GM21786 (cell line): ENCODE results near the gene MTMR10.

Experiments used
- ATAC-seq: cut with Tn5 transposase; IDR thresholded peaks from one replicate; pipeline ENCODE4 v1.9.1; 2021; ENCODE audit not compliant: unreplicated experiment

Gene MTMR10

DNA sequence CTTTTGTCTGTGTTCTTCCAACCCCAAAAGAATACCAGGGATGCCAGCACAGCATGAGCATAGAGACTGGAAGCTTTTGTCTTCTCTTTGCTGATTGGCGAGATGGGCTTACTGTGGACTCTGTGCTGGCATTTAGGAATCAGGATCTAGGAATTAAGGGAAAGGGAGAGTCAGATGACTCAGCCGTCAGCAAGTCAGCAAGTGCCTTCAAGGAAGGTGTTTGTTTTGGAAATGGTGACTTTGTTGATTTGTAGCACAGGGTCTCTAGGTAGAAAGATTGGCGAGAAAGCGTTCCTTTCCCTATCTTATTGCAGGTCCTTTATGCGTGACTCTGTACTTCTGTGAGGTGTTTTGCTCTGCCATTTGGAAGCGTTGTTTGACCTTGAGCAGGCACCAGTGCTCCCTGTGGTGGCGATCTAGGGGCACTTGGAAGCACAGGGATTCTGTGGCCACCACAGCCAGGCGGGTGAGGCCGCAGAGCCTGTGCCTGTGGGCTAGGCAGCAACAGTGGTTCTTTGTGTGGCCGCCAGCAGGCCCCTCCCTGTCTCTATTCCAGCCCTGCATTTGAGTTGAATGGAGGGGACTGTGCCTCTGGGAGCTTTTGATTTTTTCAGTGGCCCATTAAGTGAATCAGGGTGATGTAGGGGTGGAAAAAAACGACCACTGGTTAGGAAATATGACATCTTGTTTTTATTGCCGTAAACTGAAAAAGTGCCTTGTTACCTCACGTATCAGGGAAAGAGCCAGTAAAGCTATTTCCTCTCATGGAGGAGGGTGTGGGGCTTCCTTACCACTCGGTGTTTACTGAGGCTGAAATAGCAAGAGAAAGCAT lies 68.7 kb downstream of the MTMR10 start:
- ATAC-seq = no peak

DNA sequence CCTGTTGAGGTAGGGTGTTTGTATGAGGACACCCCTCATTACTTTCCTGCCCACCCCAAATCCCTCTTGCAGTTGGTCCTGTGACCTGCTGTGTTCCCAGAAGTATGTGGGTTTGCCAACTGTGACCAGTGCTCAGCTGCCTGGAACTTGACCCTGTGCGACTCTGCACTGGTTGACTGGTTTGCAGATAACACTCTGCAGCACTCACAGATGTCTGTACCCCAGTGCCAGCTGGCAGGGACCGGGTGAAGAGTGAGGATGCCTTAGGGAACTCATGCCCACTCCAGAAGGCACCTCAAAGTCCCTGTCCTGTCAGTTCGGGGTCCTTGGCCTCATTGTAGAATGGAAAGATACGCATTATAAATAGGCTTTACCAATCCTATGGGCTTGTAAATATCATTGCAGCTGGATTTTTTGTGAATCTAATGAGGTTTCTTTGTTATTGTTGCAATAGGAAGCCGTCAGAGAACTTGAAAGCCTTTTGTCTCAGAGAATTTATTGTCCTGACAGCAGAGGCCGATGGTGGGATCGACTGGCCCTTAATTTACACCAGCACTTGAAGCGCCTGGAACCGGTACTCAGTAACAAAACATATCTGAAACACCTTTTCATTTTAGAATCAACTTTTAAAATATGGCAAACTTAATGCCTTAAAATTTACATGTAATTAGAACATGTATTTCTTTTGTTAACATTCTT lies 69.5 kb downstream of the MTMR10 start:
- ATAC-seq = no peak

DNA sequence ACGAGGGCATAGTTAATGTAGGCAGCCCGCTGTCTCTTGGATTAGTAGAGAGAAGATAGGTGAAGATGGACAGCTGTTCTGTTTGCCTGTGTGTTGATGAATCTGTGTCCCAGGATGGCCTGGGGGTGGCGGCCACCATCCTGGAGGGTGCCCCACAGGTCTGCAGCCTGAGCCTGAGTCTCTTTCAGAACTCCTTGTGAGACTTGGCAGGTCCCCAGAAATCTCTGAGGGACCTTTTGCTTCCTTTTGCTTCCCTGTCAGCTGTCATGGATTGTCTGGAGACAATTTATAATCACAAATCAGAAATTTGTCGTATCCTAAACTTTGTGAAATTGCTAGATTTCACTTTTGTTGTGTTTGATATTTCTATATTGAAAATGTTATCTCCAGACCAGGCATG lies 70.3 kb downstream of the MTMR10 start:
- no peak for ATAC-seq

DNA sequence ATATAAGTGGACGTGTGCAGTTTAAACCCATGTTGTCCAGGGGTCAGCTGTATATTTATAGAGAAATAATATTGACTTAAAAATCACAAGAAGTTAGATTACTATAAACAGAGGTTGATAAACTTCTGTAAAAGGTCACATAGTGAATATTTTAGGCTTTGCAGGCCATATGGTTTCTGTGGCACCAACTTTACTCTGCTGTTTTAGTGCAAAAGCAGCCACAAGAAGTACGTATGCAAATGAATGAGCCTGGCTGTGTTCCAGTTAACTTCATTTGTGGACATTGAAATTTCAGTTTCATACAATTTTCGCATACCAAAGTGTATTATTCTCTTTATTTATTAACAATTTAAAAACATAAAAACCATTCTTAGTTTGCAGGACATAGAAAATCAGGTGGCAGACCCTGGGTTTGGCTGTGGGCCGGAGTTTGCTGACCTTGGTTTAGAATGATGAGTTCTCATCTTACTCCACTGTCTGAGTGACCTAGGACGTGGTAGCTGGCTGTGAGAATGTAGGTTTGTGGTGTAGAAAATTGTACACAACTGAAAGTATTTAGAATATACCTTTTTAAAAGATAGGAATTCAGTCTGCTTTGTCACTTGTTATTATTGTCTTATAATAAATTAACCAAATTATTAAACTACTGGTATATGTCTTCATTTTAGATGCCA lies 71.4 kb downstream of the MTMR10 start:
- ATAC-seq = no peak

DNA sequence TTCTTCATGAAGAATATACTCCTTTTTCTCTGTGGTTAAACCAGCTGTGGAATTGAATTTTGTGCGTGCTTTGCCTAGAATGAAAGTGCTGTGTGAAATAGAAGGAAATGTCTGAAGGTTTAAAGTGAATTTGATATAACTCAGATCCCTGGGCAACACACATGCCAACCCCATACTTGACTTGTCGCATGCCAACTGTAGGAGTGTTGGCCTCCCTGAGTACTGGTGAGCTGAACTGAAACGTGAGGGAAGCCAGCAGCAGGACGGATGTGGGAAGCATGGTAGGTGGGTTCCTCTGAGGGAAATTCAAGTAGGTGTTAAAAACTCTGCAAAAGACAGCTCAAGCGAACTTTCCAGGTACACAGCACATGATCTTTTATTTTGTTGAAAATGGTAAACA lies 73.1 kb downstream of the MTMR10 start:
- no peak for ATAC-seq

DNA sequence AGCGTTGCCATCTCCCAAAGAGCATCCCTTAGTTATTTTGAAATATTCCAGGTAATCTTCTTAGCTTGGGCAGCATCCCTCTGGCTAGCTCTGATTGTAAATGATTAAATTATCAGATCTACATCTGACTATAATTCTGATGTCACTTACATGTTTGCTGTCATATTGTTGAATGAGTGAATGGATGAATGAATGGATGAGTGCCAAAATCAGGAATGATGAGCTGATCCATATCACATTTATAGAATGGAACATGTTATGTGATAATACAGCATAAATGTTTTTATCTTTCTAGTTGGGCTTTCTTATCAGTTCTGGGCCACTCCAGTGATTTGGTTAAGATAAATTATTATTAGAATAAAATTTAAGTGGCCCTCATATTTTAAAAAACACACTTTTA lies 73.8 kb downstream of the MTMR10 start:
- no peak for ATAC-seq

DNA sequence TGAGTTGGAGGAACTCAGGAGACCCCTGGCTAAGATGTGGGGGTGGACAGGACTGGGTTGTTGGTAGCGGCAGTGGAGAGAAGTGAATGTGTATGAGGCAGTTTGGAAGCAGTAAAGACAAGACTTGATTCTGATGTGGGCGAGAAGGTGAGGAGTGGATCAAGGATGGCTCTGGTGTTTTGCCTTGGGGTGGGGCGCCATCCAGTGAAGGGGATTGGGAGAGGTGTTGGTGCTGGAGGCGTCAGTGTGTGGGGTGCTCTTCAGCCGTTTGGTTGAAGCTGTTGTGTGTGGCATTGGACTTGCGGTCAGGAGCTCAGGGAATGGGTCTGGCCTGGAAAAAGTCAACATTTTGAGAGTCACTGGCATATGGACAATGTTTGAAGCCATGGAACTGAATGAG lies 74.4 kb downstream of the MTMR10 start:
- ATAC-seq = no peak

DNA sequence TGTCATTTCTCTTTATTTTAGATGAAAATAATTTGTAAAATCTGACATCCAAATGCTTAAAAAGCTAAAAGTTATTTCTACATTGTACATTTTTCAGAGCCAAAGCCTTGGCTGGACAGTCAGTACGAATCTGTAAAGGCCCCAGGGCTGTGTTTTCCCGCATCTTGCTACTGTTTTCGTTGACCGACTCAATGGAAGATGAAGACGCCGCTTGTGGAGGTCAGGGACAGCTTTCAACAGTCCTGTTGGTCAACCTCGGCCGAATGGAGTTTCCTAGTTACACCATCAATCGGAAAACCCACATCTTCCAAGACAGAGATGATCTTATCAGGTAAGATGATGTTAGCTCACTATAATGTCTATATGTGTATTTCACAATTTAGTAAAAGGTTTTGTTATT lies 77.7 kb downstream of the MTMR10 start:
- ATAC-seq = no peak

DNA sequence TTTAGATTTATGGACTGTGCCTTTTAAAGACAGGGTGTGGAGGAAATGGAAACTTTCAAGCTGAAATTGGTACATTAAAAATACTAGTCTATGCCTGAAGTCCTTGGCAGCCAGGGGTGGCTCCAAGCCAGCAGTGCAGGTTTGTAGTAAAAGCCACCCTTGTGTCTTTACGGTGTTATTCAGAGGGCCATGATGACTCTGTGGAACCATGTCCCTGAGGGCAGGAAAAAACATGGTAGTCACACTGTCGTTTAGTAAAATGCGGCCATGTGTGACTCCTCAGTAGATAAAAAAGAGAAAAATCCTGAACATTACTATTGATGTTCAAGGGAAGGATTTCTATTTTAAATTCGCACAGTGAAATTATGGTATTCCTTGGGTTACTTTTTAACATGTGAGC lies 85.1 kb downstream of the MTMR10 start:
- ATAC-seq = no peak

DNA sequence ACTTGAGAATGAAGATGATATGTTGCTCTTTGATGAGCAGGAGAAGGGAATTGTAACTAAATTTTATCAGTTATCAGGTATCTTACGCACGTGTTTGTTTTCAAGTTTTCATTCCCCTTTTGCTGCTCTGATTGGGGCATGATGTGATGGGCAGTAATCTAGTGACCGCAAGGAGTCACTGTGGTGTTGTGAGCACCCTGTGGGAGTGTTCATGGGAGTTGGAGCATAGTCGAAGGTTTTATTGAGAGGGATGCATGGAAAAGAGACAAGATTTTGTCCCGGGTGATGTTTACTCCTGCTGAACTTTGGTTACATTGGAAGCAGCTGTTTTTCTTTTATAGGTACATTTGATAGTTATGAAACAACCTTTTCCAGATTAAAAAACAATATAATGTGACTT lies 85.6 kb downstream of the MTMR10 start:
- ATAC-seq = no peak

DNA sequence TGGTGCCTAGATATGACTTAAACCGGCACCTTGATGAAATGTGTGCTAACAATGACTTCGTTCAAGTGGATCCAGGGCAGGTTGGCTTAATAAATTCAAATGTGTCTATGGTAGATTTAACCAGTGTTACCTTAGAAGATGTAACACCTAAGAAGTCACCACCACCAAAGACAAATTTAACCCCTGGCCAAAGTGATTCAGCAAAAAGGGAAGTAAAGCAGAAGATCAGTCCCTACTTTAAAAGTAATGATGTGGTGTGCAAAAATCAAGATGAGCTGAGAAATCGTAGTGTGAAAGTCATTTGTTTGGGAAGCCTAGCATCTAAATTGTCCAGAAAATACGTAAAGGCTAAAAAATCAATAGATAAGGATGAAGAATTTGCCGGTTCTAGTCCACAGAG lies 86.6 kb downstream of the MTMR10 start:
- ATAC-seq = no peak

DNA sequence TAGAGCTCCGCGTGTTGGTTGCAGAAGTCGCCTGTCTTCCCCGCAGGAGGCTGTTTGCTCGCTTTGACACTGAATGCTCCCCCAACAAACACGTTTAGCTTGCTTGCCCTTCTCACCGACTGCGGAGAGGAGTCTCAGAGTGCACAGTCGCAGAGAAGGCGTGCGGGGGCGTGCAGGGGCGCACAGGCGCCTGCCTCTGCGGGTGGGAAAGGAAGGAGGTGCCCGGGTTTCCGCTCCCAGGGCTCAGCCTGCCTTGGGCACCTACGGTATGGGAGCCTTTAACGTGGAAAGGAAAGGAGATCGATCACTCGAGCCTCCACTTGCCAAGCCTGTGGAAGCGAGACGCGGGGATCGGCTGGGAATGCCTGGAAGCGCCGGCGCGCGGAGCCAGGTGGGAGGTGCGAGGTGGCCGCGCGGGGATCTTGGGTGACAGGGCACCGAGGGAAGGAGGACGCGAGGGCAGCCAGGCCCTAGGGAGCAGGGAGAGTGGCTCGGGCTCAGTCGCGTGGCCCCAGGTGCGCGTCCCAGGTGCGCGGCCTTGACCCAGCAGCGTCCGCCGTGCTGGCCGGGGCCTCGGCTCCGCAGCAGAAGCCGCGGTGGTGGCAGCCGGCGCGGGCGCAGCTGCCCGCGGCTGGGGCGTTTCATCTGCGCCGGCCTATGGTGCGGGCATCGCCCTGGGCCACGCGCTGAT lies 87.8 kb downstream of the MTMR10 start, which contains the start of gene FAN1:
FAN1 (plus strand) TSS at position 419 of the 691 bp plus-strand sequence. CDS start 749 bp downstream, outside the sequence.
- peak; percentile 94 for ATAC-seq

DNA sequence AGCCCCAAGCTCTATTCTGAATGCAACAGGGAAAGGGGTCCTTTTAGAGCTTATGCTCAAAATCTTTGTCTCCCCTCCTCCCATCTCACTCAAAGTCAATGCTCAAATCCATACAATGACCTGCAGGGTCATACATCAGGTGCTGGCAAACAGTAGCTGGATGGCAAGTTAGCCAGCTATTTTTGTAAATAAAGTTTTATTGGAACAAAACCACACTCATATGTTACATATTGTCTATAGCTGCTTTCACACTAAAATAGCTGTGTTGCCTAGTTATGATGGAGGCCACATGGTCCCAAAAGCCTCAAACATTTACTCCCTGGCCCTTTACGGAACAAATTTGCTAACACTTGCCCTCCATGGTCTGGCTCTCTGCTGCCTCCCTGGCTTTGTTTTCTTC lies 89.5 kb downstream of the MTMR10 start:
- ATAC-seq = no peak

DNA sequence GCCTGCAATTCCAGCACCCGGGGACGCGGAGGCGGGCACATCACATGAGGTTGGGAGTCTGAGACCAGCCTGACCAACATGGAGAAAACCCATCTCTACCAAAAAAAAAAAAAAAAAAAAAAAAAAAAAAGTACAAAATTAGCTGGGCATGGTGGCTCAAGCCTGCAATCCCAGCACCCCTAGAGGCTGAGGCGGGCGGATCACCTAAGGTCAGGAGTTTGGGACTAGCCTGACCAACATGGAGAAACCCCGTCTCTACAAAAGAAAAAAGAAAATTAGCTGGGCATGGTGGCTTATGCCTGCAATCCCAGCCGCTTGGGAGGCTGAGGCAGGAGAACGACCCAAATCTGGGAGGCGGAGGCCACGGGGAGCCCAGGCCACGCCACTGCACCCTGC lies 95.2 kb downstream of the MTMR10 start:
- ATAC-seq = no peak

DNA sequence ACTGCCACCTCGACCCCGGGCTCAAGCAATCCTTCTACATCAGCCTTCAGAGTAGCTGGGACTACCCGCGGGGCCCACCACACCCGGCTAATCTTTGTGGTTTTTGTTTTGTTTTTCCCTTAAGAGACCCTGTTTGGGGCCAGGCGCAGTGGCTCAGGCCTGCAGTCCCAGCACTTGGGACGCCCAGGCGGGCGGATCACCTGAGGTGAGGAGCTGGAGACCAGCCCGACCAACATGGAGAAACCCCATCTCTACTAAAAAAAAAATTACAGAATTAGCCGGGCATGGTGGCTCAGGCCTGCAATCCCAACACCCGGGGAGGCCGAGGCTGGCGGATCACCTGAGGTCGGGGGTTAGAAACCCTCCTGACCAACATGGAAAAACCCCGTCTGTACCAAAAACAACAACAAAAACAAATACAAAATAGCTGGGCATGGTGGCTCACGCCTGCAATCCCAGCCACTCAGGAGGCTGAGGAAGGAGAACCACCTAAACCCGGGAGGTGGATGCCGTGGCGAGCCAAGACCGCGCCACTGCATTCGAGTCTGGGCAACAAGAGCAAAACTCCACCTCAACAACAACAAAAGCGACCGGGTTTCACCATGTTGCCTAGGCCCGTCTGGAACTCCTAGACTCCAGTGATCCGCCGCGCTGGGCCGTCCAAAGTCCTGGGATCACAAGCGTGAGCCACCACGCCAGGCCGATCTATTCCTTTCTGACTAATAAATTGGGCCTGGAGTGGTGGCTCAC lies 95.8 kb downstream of the MTMR10 start:
- ATAC-seq = no peak

DNA sequence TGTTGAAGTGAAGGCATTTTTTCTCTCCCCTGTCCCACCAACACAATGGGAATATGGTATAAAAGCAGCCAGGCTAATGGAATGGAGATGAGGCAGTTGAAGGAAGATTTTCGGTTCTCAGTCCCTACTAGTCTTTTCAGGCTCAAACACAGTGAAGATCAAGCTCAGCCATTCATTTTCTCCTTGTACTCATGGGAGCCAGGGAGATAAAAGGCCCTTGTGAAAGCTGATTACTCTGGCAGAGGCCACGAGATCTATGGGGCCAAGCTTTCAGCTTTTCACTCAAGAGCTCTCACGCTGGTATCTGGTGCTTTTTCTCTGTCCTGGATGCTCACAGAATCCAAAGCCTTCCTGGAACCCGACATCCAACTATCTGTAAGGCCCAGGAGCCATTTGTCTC lies 102.2 kb downstream of the MTMR10 start:
- no peak for ATAC-seq
